Measurements from ENCODE around the gene SCAF8.

SCAF8 gene

DNA sequence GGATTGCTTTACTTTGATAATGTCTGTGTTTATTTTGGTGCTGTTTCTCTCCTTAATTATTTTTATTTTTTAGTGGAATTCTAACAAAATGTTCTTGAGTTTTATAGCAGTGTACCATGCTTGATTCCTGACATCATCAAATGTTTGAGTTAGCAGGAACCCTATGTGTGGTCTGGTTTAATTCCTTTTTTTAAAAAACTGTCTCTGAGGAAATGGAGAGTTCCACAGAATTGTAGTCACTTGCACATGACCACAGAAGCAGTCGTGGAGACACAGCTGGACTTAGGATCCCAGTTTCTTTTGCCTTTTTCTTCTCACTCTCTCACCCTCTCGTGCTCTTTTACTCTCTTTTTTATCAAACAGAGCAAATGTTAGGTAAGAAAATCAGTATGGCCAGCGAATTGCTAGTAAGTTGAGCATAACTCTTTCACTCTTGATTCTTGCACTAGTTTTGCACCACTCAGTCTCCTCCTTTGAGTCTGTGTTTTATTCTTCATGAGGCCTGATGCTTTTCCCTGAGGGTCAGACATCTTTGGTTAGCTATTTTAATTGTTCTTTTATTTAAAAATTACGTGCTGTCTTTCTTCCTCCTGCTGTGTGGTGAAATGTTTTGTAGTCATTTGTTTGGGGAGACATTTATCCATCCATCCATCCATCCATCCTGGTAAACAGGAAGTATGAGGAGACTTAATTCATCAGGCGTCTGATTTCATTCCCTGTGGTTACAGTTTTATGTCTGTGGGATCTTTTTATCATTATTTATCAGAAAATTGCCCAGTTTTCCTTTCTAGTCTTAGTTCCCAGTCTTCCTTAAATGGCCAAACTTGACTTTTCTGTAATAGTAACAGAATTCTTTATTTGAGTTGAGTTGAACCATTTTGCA is 83.0 kb downstream of the SCAF8 start:
- Mint-ChIP-seq H3K4me3 (peak overlapping the region in 1 of 2 donors; percentile 47), H3K36me3 (peaks cover 49 to 67% of the 10 kb centered on the region in 2 donors), H3K27ac (peak overlapping the region; percentile 80), H3K4me1 (peaks cover 22 to 42% of the 10 kb centered on the region in 2 donors), H3K9me3 (no peaks in the 10 kb centered on the region), H3K27me3 (no peaks in the 10 kb centered on the region)
- no peak for DNase-seq
- ATAC-seq (replicated peaks): peak; percentile 63 to 67

DNA sequence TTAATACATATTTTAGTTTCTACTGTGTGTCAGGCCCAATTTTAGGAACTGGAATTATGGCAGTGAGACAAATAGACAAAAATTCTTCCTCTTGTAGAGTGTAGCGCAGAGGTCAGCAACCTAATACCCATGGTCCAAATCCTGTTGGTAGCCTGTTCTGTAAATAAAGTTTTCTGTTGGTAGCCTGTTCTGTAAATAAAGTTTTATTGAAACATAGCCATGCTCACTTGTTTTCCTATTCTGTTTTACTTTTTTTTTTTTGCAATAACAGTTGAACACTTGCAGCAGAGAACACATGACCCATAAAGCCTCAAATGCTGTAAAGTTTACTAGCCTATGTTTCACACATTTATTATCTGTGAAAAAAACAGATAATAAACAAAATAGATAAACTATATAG is 87.9 kb downstream of the SCAF8 start:
- no peak for ATAC-seq (replicated peaks)
- Mint-ChIP-seq H3K4me1 (peaks cover 10 to 11% of the 10 kb centered on the region in 2 donors), H3K27ac (peak overlapping the region; percentile 17), H3K36me3 (peaks cover 40 to 55% of the 10 kb centered on the region in 2 donors), H3K9me3 (no peaks in the 10 kb centered on the region), H3K4me3 (no peak overlapping the region), H3K27me3 (no peaks in the 10 kb centered on the region)
- no peak for DNase-seq

DNA sequence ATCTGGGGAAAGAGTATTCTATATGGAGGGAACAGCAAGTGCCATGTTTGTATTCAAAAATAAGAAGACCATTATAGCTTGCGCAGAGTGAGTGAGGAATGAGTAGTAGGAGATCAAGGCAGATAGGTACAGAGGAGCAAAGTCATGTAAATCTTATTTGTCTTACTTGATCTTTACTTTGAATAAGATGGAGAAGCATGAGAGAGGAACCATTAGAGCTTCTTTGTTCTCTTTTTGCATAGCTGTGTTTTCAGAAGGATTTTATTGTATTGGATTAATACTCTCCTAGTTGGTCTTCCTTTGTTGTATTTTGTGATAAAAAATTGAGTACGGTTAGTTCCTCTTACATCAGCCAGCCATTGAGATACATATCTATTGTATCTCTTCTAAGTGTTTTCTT is 88.4 kb downstream of the SCAF8 start:
- Mint-ChIP-seq H3K27ac (peak overlapping the region; percentile 72), H3K9me3 (no peaks in the 10 kb centered on the region), H3K27me3 (no peaks in the 10 kb centered on the region), H3K4me1 (peaks cover 6 to 7% of the 10 kb centered on the region in 2 donors), H3K36me3 (peaks cover 36 to 49% of the 10 kb centered on the region in 2 donors), H3K4me3 (no peak overlapping the region)
- ATAC-seq (replicated peaks) (no peak), DNase-seq (no peak)

DNA sequence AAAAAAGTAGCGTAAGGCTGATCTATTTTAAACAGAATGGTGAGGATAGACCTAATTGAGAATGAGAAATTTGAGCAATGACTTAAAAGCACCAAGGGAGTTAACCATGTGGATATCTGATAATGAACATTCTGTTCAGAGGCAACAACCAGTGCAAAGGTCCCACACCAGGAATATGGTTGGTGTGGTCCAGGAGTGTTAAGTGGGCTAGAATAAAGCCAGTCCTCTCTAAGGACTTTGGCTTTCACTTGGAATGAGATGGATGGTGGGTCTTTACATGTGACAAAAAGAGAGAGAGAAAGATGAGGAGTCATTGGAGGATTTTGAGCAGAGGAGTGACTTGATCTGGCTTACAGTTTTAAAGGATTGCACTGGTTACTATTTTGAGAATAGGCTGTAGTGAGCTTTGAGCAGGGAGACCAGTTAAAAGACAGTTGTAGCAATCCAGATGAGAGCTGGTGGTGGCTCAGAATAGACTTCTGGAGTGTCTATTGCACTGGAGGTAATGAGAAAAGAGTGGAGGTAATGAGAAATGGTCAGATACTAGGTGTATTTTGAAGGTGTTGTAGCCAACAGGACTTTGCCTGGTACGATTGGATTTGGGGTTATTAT is 89.8 kb downstream of the SCAF8 start:
- Mint-ChIP-seq H3K36me3 (peaks cover 33 to 50% of the 10 kb centered on the region in 2 donors), H3K4me3 (no peak overlapping the region), H3K4me1 (peaks cover 0 to 8% of the 10 kb centered on the region in 2 donors), H3K9me3 (no peaks in the 10 kb centered on the region), H3K27me3 (no peaks in the 10 kb centered on the region), H3K27ac (no peak overlapping the region)
- no peak for ATAC-seq (replicated peaks)
- DNase-seq: no peak

DNA sequence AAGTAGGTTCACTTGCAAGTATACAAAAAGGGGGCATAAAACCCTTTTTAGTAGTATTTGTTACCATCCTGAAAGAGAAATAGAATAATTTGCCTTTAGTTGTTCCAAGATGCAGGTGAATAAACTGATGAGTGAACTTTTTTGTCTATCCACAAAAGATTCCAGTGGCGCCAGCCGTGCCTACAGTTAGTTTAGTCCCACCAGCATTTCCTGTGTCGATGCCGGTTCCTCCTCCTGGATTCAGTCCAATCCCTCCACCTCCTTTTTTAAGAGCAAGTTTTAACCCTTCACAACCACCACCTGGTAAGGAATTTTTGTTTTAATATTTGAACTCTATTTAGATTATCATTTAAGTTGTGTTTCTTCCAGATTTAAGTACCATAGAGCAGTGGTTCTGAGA is 90.9 kb downstream of the SCAF8 start:
- Mint-ChIP-seq H3K4me3 (no peak overlapping the region), H3K4me1 (peaks cover 0 to 8% of the 10 kb centered on the region in 2 donors), H3K9me3 (no peaks in the 10 kb centered on the region), H3K27me3 (no peaks in the 10 kb centered on the region), H3K27ac (peak overlapping the region; percentile 63), H3K36me3 (peaks cover 32 to 47% of the 10 kb centered on the region in 2 donors)
- ATAC-seq (replicated peaks) (no peak), DNase-seq (no peak)

DNA sequence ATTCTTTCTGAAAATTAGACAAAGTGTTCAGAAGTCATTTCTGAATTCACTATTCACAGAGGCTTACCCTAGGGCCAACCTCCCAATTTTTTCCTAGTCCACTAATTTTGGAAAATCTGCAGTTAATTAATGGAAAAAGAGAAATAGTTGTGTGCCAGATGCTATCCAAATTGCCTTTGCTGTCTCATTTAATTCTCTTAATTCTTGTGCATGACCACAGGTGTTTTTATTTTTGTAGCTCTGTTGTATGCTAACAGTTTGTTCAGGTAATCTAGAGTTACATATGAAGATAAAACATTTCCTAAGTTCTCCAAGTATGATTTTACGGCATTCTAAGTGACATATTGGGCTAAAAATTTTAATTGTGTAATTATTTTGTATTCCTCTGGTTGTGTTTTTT is 96.8 kb downstream of the SCAF8 start:
- Mint-ChIP-seq H3K4me3 (no peak overlapping the region), H3K4me1 (peaks cover 3 to 8% of the 10 kb centered on the region in 2 donors), H3K27ac (no peak overlapping the region), H3K27me3 (no peaks in the 10 kb centered on the region), H3K36me3 (peaks cover 20 to 24% of the 10 kb centered on the region in 2 donors), H3K9me3 (no peaks in the 10 kb centered on the region)
- ATAC-seq (replicated peaks) (no peak), DNase-seq (no peak)

DNA sequence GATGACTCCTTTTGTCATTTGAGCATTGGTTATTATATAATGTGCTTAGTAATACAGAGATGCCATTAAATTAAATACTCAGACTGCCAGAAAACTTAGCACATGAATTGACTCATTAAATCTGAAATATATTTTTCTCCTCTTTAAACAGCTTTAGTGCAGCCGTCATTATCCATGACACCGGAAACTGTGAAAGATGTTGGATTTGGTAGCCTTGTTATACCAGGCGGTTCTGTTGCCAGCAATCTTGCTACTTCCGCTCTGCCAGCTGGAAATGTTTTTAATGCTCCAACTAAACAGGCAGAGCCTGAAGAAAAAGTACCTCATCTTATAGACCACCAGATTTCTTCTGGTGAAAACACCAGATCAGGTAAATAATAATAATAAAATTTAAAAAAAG is 97.6 kb downstream of the SCAF8 start:
- Mint-ChIP-seq H3K4me3 (no peak overlapping the region), H3K27me3 (no peaks in the 10 kb centered on the region), H3K4me1 (peaks cover 3 to 8% of the 10 kb centered on the region in 2 donors), H3K27ac (no peak overlapping the region), H3K36me3 (peaks cover 17 to 24% of the 10 kb centered on the region in 2 donors), H3K9me3 (no peaks in the 10 kb centered on the region)
- ATAC-seq (replicated peaks) (no peak), DNase-seq (no peak)

DNA sequence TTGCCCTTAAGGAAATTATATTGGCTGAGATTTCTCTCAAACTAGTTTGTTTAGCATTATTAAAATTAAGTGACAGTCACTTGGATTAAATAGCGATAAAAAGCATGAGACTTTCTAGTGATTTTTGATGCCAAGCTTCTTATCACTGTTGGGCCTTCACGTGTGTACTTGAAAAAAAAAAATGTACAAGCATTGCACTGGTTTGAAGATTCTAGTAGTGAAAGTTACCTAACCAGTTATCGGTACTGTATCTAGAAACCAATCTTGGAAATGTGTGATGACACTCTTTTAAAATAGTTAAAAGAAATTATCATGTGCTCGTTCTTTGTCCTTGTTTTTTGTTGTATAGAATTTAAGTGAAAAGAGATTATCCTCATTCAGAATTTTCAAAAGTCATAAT is 102.1 kb downstream of the SCAF8 start:
- H3K27me3 Mint-ChIP-seq: no peaks in the 10 kb centered on the region
- DNase-seq: no peak
- peaks cover 9 to 21% of the 10 kb centered on the region in 2 donors for H3K4me1 Mint-ChIP-seq
- no peaks in the 10 kb centered on the region for H3K9me3 Mint-ChIP-seq
- H3K36me3 Mint-ChIP-seq: peaks cover 10 to 11% of the 10 kb centered on the region in 2 donors
- ATAC-seq (replicated peaks): no peak
- no peak overlapping the region for H3K27ac Mint-ChIP-seq
- H3K4me3 Mint-ChIP-seq: no peak overlapping the region

DNA sequence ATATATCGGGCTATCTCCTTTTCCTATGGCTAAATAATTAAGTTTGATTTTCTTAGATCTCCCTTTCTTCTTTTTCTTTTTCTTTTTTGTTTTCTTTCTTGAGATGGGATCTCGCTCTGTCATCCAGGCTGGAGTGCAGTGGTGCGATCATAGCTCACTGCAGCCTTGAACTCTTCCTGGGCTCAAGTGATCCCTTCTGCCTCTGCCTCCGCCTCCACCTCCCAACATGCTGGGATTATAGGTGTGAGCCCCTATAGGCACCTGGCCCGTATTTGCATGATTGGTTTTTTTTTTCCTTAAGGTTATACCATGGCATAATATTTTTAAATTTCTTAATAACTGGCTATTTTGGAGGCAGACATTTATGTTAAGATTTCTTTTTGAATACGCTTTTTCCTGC is 106.3 kb downstream of the SCAF8 start:
- no peaks in the 10 kb centered on the region for H3K9me3 Mint-ChIP-seq
- peaks cover 8 to 13% of the 10 kb centered on the region in 2 donors for H3K36me3 Mint-ChIP-seq
- H3K27me3 Mint-ChIP-seq: no peaks in the 10 kb centered on the region
- H3K27ac Mint-ChIP-seq: no peak overlapping the region
- no peak overlapping the region for H3K4me3 Mint-ChIP-seq
- H3K4me1 Mint-ChIP-seq: peaks cover 12 to 13% of the 10 kb centered on the region in 2 donors
- no peak for ATAC-seq (replicated peaks)
- DNase-seq: no peak

DNA sequence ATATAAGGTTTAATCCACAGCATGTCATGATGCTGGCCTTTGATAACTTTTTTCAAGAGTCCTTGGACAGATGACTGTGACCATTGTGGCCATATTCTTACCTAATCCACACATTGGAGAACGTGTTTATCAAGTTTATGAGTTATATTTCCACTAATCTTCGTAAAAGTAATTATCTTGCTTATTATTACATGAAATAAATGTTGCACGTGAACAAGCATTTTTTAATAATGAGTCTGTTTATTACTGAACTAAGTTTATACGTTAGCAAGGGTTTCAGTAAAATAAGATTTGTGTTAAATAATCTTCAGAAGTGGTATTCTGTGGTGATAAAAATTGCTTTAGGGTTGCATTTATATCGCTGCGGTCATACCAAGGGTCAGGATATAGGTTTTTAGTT is 107.1 kb downstream of the SCAF8 start:
- peaks cover 12 to 13% of the 10 kb centered on the region in 2 donors for H3K4me1 Mint-ChIP-seq
- ATAC-seq (replicated peaks) (no peak), DNase-seq (no peak)
- H3K27me3 Mint-ChIP-seq: no peaks in the 10 kb centered on the region
- no peak overlapping the region for H3K27ac Mint-ChIP-seq
- H3K4me3 Mint-ChIP-seq: no peak overlapping the region
- H3K36me3 Mint-ChIP-seq: peaks cover 8 to 18% of the 10 kb centered on the region in 2 donors
- H3K9me3 Mint-ChIP-seq: no peaks in the 10 kb centered on the region

DNA sequence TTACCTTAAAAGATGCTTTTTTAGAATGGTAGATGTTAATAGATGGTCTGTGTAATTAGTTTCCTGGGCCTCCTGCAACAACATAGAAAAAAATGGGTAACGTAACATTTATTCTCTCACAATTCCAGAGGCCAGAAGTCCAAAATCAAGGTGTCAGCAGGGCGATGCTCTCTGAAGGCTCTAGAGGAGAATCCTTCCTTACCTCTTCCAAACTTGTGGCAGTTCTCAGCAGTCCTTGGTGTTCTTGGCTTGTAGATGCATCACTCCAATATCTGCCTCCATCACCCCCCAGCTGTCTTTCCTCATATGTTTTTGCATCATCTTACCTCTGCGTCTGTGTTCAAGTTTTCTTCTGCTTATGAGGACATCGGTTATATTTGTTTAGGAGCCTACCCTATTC is 107.9 kb downstream of the SCAF8 start:
- no peak for ATAC-seq (replicated peaks)
- no peaks in the 10 kb centered on the region for H3K27me3 Mint-ChIP-seq
- H3K9me3 Mint-ChIP-seq: no peaks in the 10 kb centered on the region
- no peak overlapping the region for H3K27ac Mint-ChIP-seq
- peaks cover 12 to 13% of the 10 kb centered on the region in 2 donors for H3K4me1 Mint-ChIP-seq
- no peak for DNase-seq
- H3K4me3 Mint-ChIP-seq: no peak overlapping the region
- H3K36me3 Mint-ChIP-seq: peaks cover 8 to 20% of the 10 kb centered on the region in 2 donors

DNA sequence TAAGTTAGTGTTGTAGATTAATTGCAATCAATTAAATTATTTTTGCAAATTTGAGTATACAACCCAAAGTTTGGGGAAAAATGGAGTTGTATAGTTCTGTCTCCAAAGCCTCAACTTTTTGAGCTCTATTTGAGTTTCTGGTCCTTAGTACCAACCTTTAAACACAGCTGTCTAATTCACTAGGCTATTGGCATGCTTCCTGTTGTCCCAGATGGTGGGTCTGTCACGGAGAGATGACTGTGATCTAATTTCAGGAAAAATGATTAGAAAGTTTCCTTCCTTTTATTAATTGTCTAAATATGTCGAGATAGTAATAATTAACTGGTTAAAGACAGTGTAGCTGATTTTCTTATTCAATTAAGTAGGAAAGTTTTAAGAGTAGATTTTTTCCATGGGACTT is 109.6 kb downstream of the SCAF8 start:
- Mint-ChIP-seq H3K27me3 (no peaks in the 10 kb centered on the region), H3K36me3 (peaks cover 8 to 24% of the 10 kb centered on the region in 2 donors), H3K9me3 (no peaks in the 10 kb centered on the region), H3K27ac (no peak overlapping the region), H3K4me3 (no peak overlapping the region), H3K4me1 (peaks cover 13 to 17% of the 10 kb centered on the region in 2 donors)
- no peak for DNase-seq
- no peak for ATAC-seq (replicated peaks)

DNA sequence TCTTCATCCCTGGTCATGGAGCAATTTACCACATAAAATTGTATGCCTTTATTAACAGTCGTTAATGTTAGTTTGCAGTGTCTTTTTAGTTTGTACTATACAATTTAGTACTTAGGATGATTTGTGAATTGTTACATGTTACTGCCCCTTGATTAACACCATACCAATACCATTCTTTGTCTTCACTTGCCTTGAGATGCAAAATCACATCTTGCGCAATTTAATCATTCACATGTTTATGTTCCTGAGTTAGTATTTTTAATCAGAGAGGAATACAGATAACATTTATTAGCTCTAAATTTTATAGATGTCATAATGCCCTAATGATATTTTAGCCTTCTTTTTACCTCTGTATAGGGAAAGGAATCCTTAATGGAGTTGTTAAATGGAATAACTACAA is 114.1 kb downstream of the SCAF8 start:
- Mint-ChIP-seq H3K4me1 (peaks cover 10 to 15% of the 10 kb centered on the region in 2 donors), H3K36me3 (peaks cover 18 to 38% of the 10 kb centered on the region in 2 donors), H3K27me3 (no peaks in the 10 kb centered on the region), H3K4me3 (no peak overlapping the region), H3K27ac (no peak overlapping the region), H3K9me3 (no peaks in the 10 kb centered on the region)
- ATAC-seq (replicated peaks) (no peak), DNase-seq (no peak)

DNA sequence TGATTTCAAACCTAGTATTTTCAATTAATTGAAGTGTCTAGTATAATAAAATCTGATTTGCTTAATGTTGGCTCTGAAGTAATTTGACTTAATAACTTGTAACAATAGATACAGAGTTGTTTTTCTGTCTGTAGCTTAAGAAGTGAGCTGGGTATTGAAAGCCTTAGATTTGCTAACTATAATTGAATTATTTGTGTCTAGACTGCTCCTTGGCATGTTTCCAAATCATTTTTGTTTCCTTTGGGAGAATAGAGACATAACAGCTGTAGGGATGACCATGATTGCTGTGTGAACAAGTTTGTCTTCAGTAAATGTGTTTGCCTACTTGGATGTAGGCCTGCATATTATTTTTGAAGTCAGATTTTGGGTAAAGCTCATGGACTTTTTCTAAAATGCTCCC is 115.4 kb downstream of the SCAF8 start:
- no peak overlapping the region for H3K4me3 Mint-ChIP-seq
- no peak for ATAC-seq (replicated peaks)
- no peak overlapping the region for H3K27ac Mint-ChIP-seq
- H3K9me3 Mint-ChIP-seq: no peaks in the 10 kb centered on the region
- DNase-seq: no peak
- H3K36me3 Mint-ChIP-seq: peaks cover 21 to 42% of the 10 kb centered on the region in 2 donors
- no peaks in the 10 kb centered on the region for H3K27me3 Mint-ChIP-seq
- peaks cover 8 to 15% of the 10 kb centered on the region in 2 donors for H3K4me1 Mint-ChIP-seq

DNA sequence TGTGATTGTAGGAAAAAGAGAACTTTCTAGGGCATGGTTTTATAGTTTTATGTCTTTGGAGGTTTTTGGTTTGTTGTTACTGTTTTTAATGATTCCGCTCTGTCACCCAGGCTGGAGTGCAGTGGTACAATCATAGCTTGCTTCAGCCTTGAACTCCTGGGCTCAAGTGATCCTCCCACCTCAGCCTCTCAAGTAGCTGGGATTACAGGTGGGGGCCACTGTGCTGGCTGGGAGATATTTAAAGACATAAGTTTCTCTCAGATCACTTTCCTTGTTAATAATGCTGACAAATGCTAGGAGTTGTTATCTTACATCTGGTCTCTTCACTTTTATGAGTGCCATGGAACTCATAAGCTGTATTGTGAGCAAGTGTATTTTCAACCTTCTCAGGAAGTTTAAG is 116.3 kb downstream of the SCAF8 start:
- H3K27ac Mint-ChIP-seq: no peak overlapping the region
- peaks cover 21 to 37% of the 10 kb centered on the region in 2 donors for H3K36me3 Mint-ChIP-seq
- no peak for ATAC-seq (replicated peaks)
- no peak for DNase-seq
- H3K9me3 Mint-ChIP-seq: no peaks in the 10 kb centered on the region
- peaks cover 5 to 15% of the 10 kb centered on the region in 2 donors for H3K4me1 Mint-ChIP-seq
- H3K4me3 Mint-ChIP-seq: no peak overlapping the region
- no peaks in the 10 kb centered on the region for H3K27me3 Mint-ChIP-seq
